ENCODE measurements around the gene ADAMTS2.

Gene ADAMTS2

GRCh38 chr5:179371681-179372680, 26.7 kb upstream of the ADAMTS2 start:
- no peak for DNase-seq

GRCh38 chr5:179371121-179371510, 25.9 kb upstream of the ADAMTS2 start:
- no peak for DNase-seq

- no peak for DNase-seq
Measured at GRCh38 chr5:179370490-179371120, 25.3 kb upstream of the ADAMTS2 start.

DNA sequence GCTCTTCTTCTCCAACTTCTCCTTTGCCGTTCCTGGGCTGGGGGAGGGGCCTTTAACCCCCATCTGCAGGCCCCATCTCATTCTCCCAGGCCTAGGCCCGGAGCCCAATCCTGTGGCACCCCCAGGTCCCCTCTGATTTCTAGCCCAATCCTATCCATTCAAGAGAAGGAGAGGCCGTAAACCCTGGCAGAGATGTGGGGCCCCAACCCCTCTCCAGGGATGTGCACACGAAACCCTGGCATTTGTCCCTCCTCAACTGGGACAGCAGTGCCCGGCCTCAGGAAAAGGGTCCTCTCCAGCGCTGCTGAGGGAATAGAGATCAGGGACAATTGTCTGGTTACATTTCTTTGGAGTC, 24.2 kb upstream of the ADAMTS2 start:
- no peak for DNase-seq

DNA sequence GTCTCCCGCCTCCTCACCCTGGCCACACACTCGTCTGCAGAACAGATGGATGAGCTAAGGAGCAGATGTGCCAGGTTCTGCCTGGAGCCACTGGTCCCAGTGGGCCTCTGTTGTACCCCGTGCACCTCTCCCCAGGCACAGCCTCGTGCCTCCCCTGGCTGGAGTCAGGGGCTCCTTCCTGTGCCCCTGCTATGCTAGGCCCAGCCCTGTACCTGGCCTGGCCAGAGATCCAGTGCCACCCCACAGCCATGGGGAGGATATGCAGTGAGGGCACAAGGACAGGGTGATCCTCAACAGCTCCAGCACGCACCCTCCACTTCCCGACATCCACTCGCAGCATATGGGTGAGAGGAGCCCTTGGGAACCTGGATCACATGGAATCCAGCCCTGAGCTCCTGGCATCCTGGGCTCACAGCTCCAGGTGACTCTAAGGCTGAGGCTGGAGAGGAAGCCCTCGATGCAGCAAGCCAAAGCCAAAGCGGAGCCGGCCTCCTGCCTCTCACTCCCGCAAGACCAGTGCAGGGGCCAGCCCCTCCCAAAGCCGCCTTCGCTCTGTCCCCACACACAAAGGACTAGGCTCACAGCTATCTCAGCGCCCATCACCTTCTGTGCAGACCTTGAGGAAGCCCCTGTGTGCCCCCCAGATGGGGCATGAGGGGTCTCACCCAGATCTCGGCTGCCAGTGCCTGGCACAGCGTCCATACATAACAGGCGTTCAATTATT, 23.7 kb upstream of the ADAMTS2 start:
- no peak for DNase-seq

DNA sequence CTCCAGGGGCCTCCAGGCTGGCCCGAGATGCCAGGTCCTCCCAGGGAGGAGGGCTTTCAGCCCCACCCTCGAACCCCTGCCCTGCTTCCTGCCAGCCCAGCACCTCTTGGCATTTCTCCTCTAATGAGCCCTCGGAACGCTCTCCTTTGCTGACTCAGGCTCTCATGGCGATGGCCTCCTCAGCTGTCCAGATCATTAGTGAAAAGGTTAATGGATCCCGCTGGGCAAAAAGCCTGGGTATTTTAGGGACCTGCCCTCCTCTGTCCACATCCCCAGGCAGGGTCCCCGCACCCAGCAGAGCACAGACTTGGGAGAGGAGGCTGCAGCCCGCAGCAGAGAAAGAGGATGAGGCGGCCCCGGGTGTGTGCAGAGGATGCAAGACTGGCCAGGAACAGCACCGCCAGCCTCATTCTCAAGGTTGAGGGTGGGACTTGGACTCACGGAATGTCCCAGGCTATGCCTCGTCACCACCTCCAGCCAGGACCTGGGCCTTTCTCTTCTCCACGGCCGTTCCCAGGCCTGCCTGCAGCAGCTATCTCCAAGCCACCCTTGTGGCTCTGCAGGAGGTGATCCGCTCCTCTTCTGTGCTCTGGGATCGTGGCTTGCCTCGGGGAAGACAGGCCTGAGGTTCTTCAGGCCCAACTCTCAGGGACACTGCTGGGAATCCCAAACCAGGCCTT, 23.0 kb upstream of the ADAMTS2 start:
- DNase-seq, result no peak

DNA sequence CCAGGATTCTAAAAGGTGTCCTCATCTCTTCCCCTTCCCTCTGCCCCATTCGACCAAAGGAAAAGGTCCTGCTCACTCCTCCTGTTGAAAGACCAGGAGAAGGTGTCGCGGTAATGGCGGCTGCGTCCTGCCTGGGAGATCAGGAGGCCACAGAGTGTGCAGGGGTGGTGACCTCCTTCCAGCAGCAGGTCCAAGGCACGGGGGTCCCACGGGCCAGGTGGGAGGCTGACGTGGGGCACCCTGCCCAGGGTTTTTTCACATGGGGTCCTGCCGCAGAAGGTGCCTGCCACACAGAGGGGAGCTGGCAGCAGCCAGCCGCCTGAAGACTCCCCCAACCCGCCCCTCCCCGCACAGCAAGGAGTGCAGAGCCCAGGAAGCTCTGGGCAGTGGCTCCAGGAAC, 22.2 kb upstream of the ADAMTS2 start:
- no peak for DNase-seq

DNA sequence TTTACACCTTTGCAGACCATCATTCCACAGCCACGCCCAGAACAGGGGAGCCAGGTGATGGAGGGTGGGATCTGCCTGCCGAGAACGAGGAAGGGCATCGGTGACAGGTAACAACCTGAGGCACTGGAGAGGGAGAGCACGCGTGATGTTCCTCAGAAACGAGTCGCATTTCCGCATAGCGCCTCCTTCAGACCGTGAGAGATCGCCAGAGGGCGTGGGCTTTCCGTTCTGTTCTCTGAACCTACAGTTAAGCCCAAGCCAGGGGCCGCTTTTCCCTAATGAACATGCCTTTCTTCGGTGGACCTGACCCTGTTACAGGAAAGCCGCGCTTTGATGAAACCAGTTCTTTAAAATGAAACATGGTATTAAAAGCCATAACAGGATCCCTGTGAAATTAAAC, 17.1 kb upstream of the ADAMTS2 start:
- no peak for DNase-seq

DNA sequence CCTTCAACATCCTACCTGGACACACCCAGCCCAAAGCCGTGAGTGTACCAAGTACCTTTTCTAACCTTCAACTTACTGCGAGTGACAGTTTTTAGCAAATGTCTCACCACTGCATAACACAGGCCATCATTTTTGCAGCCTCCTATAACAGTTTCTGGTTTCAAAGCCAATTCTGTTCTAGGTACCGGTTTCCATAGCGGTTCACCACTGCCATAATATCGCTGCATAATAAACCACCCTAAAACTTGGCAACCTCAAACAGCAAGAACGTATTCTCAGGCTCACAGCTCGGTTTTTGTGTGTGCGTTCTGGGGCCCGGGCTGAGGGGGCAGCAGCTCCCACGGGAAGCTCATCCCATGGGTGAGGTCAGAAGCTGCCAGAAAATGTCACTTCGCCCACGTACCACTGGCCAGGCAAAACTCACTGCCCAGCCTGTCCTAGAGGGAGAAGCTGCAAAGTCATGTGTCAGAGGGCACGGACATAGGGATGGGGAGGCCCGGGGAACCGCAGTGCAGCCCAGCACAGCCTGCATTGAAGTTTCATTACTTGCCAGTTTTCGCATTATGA, 15.9 kb upstream of the ADAMTS2 start:
- DNase-seq, result no peak

GRCh38 chr5:179357031-179357430, 11.8 kb upstream of the ADAMTS2 start:
- DNase-seq, result no peak

- DNase-seq, result no peak
Measured at GRCh38 chr5:179355976-179356974, 11.0 kb upstream of the ADAMTS2 start.

- DNase-seq, result no peak
Measured at GRCh38 chr5:179354305-179354882, 9.1 kb upstream of the ADAMTS2 start.

DNA sequence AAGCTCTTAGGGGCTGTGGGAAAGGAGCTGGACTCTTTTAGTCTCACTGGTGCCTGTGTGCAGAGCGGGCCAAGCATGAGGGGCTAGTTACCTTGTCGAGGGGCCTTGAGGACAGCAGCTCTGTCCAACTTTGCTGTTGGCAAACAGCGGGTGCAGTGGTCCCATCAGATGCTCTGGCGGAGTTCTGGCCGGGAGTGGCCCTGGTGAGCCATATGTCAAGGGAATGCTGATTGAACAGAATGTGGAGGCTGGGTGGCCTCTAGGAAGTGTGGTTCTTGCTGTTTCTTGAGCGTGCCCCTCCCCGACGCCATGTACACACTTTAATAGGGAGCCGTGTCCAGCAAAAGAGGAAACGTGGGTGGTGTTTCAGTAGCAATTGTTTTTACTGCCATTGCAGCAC, 3.6 kb upstream of the ADAMTS2 start:
- DNase-seq, result no peak

DNA sequence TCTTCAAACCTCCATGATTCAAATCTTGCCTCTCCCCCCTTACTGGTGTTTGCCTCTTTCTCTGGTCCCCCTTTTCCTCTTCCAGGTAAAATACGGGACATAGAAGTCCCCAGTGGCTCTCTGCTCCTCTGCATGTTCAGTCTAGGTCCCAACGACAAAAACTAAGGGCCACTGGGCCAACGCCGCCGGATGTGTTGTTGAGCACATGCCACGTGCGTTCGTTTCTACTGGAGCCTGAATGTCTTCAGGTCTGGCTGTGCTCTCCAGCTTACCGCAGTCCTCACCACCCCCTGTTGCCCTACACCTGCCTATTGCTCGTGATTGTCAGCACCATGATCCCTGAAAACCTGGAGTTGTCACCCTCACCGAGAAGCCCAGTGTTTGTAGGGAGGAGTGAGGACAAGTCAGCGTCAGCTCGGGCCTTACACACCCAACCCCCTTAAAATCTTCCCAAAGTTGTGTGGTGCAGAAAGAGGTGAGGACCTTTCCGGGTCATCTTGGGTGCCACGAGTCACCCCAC, 2.8 kb upstream of the ADAMTS2 start:
- no peak for DNase-seq

DNA sequence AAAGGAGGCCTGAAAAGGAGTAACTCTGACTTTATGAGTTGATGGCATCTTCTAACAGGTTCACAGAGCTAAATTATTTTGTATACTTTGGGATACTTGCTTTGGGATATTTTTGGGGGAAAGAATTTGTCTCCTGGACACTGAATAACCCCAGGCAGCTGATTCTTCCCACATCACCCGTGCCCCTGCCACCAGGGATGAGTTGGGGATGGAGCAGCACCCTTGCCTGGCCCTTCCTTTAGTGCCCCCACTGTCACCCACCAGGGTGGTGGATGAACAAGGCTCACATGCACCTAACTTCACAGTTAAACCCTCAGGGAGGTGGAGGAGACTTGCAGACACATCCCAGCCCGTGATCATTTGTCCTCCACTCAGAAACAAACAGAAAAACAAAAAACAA, 2.3 kb upstream of the ADAMTS2 start:
- DNase-seq, result no peak

DNA sequence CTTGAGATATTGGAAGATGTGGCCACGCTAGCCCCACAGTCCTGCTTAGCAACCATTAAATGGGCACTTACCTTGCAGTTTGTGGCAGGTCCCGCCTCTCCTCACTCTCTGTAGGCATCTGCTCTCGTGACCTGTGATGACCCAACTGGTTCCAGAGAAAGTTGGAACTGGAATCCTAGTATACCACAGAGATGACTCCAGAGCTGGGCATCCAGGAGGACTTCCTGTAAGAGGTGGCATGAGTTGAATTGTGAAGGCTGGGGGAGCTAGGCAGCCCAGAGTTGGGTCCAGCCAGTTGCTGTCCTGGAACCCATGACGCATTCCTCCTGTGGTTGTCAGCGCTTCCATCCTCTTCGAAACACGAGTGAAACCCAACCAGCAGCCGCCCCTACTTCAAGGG, 1.6 kb upstream of the ADAMTS2 start:
- no peak for DNase-seq

DNA sequence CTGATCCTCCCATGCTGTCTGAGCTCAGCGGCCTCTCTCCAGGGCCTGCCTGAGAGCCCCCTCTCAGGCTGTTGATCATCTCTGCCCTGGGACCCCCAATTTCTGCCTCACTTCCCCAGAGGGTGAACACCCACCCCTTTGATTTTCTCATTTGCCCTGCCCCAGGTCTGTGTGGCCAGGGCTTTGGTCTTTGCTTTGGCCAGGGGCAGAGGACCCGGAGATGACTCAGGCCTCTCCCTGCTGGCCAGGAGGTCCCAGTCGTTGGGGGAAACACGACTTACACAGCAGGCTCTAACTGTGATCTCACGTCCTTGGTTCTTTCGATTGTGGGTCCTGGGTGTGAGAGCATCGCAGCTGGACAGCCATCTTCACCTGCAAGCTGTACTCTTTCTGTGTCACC, 1.1 kb upstream of the ADAMTS2 start:
- DNase-seq, result no peak

DNA sequence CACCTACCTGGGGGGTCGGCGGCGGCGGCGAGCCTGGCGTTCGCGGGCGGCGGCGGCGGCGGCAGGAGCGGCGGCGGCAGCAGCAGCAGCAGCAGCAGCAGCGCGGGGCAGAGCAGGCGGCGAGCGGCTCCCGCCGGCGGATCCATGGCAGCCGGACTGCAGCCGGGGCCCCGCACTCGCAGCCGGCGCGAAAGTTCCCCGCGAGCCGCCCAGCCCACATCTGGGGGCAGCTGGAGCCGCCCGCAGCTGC, 153 bp downstream of the ADAMTS2 start:
- DNase-seq, result no peak

GRCh38 chr5:179344431-179345182, 654 bp downstream of the ADAMTS2 start:
- no peak for DNase-seq

- DNase-seq, result no peak
Measured at GRCh38 chr5:179343719-179344430, 1.4 kb downstream of the ADAMTS2 start.
